A549 (cell line): ENCODE measurements around the gene FBXL13.

Experiments used
- BHLHE40 ChIP-seq: IDR thresholded peaks from 2 replicates; pipeline ENCODE4 v1.6.1; 2012; ENCODE audit warnings: low read depth, low read length, inconsistent platforms
- POLR2A ChIP-seq: IDR thresholded peaks from 2 replicates; pipeline ENCODE4 v1.6.1; 2012; ENCODE audit warnings: mild to moderate bottlenecking, low read length
- RAD21 ChIP-seq, 2 experiments: fragments of >200 bp in 1 of 2; sonication (Bioruptor Twin) in 1 of 2; formaldehyde crosslinking in 1 of 2; IDR thresholded peaks in 1 of 2; conservative IDR thresholded peaks in 1 of 2; 2 replicates in 1 of 2; 3 replicates in 1 of 2; pipeline ENCODE4 v1.6.1; 2012 to 2018; ENCODE audit warnings: inconsistent platforms in 1 of 2
- RFX5 ChIP-seq: fragments of 450-650 bp; IDR thresholded peaks from 2 replicates; pipeline ENCODE4 v1.7.1; 2014; ENCODE audit warnings: antibody characterized with exemption, mild to moderate bottlenecking, moderate library complexity
- SMC3 ChIP-seq: fragments of >200 bp; sonication (Bioruptor Twin); formaldehyde crosslinking; IDR thresholded peaks from 3 replicates; pipeline ENCODE4 v1.6.1; 2018; ENCODE audit warnings: inconsistent platforms
- TF ChIP-seq, protein P1 (sequence below): fragments of 150-350 bp; IDR thresholded peaks from 2 replicates; pipeline ENCODE4 v1.6.1; 2014; ENCODE audit warnings: low read depth, mild to moderate bottlenecking, low read length
- TF ChIP-seq, protein P2 (sequence below): fragments of >200 bp; sonication (Bioruptor Twin); formaldehyde crosslinking; IDR thresholded peaks from 3 replicates; pipeline ENCODE4 v1.5.1; 2016
- TF ChIP-seq, protein P3 (sequence below): fragments of >200 bp; sonication (Bioruptor Twin); formaldehyde crosslinking; IDR thresholded peaks from 3 replicates; pipeline ENCODE4 v1.6.1; 2016

DNA sequence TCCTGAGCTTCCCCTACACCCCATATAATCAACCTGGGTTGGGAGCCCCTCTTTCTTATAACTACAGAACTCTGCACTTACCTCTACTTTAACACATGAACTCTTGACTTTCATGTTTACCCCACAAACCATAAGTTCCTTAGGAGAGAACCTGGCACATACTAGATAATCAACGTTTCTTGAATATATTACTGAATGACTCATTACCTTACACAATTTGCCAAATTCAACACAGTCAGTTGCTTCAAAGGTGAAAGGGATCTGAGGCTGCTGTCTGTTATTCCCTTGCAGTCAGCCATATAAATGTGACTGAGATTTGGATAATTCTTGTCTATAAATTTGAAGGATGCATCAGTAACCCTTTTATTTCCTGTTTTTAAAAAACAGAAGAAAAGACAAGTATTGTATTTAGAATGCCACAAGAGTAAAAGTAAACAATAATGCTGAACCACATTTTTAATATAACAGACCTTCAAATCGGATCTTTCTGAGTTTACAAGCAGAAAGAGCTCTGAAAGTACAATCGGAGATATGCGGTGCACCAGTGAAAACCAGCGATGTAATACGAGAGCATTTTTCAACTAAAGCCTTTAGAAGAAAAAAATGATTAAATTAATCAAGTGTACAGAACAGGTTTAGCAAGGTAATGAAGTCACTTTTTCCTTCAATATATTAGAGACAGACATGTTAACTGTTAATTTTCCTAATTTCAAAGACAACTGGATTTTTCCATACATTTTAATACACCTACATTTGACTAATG lies 191.3 kb downstream of the FBXL13 start:
- TF ChIP-seq, protein P1, sequence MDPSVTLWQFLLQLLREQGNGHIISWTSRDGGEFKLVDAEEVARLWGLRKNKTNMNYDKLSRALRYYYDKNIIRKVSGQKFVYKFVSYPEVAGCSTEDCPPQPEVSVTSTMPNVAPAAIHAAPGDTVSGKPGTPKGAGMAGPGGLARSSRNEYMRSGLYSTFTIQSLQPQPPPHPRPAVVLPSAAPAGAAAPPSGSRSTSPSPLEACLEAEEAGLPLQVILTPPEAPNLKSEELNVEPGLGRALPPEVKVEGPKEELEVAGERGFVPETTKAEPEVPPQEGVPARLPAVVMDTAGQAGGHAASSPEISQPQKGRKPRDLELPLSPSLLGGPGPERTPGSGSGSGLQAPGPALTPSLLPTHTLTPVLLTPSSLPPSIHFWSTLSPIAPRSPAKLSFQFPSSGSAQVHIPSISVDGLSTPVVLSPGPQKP: no peak
- TF ChIP-seq POLR2A: no peak
- TF ChIP-seq RAD21 (conservative IDR thresholded peaks at IDR 0.05 in 1 of 2, IDR thresholded peaks at IDR 0.05 in 1 of 2): no peak
- no peak for TF ChIP-seq BHLHE40
- TF ChIP-seq, protein P2, sequence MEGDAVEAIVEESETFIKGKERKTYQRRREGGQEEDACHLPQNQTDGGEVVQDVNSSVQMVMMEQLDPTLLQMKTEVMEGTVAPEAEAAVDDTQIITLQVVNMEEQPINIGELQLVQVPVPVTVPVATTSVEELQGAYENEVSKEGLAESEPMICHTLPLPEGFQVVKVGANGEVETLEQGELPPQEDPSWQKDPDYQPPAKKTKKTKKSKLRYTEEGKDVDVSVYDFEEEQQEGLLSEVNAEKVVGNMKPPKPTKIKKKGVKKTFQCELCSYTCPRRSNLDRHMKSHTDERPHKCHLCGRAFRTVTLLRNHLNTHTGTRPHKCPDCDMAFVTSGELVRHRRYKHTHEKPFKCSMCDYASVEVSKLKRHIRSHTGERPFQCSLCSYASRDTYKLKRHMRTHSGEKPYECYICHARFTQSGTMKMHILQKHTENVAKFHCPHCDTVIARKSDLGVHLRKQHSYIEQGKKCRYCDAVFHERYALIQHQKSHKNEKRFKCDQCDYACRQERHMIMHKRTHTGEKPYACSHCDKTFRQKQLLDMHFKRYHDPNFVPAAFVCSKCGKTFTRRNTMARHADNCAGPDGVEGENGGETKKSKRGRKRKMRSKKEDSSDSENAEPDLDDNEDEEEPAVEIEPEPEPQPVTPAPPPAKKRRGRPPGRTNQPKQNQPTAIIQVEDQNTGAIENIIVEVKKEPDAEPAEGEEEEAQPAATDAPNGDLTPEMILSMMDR: no peak
- TF ChIP-seq, protein P3, sequence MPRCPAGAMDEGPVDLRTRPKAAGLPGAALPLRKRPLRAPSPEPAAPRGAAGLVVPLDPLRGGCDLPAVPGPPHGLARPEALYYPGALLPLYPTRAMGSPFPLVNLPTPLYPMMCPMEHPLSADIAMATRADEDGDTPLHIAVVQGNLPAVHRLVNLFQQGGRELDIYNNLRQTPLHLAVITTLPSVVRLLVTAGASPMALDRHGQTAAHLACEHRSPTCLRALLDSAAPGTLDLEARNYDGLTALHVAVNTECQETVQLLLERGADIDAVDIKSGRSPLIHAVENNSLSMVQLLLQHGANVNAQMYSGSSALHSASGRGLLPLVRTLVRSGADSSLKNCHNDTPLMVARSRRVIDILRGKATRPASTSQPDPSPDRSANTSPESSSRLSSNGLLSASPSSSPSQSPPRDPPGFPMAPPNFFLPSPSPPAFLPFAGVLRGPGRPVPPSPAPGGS: no peak
- TF ChIP-seq RFX5: no peak
- TF ChIP-seq SMC3: no peak
